Ectodermal cell (in vitro differentiated cells): ENCODE data around the gene ATP5F1E.
"Not testable (repeated sequence)": the region's sequence is repeated elsewhere in the genome, so short reads cannot be mapped to it uniquely, and the experiment has no call there.

Experiments
- H3K27ac ChIP-seq: 2 replicates; pipeline ENCODE4 v1.7.0; 2013; ENCODE audit warnings: mild to moderate bottlenecking, low read depth, low read length; ENCODE audit not compliant: insufficient read depth, poor library complexity, severe bottlenecking
- H3K27me3 ChIP-seq: 2 replicates; pipeline ENCODE4 v1.7.0; 2013; ENCODE audit warnings: mild to moderate bottlenecking, low read length; ENCODE audit not compliant: insufficient read depth, control insufficient read depth, poor library complexity, severe bottlenecking
- H3K36me3 ChIP-seq: one replicate; pipeline ENCODE4 v1.7.0; 2013; ENCODE audit warnings: low read length; ENCODE audit not compliant: control insufficient read depth, insufficient read depth
- H3K4me1 ChIP-seq: one replicate; pipeline ENCODE4 v1.7.0; 2013; ENCODE audit warnings: low read length; ENCODE audit not compliant: control insufficient read depth, insufficient read depth
- H3K4me3 ChIP-seq: 2 replicates; pipeline ENCODE4 v1.7.0; 2013; ENCODE audit warnings: low read depth, low read length, control low read depth; ENCODE audit not compliant: insufficient read depth
- H3K9me3 ChIP-seq: 2 replicates; pipeline ENCODE4 v1.7.0; 2013; ENCODE audit warnings: mild to moderate bottlenecking, low read length, moderate library complexity; ENCODE audit not compliant: control insufficient read depth
- WGBS, 2 experiments: methylation state at CpG; one replicate each; pipeline ENCODE4 v1.1.7; 2013; ENCODE audit warnings: missing lambda C conversion rate in 2 of 2; 5-methylcytosine and 5-hydroxymethylcytosine counted together

Gene ATP5F1E

GRCh38 chr20:59014680-59015389, 17.3 kb downstream of the ATP5F1E start:
- WGBS, 2 experiments = 93% methylated on average over 17 of the region's 17 CpGs
- Histone ChIP-seq H3K36me3 (no peaks in the 10 kb centered on the region), H3K27ac (no peak overlapping the region)

GRCh38 chr20:59013959-59014608, 18.1 kb downstream of the ATP5F1E start:
- H3K4me3 ChIP-seq = no peak overlapping the region
- peaks cover 5% of the 10 kb centered on the region for H3K4me1 ChIP-seq
- no peak overlapping the region for H3K27ac ChIP-seq
- no peaks in the 10 kb centered on the region for H3K9me3 ChIP-seq
- H3K27me3 ChIP-seq = no peaks in the 10 kb centered on the region
- WGBS, 2 experiments = 94 to 95% methylated on average over 13 of the region's 13 CpGs
- no peaks in the 10 kb centered on the region for H3K36me3 ChIP-seq

More at GRCh38 chr20:59014680-59015389, 17.3 kb downstream of the ATP5F1E start:
- H3K4me3 ChIP-seq = no peak overlapping the region
- no peaks in the 10 kb centered on the region for H3K9me3 ChIP-seq
- peaks cover 5% of the 10 kb centered on the region for H3K4me1 ChIP-seq
- H3K27me3 ChIP-seq = no peaks in the 10 kb centered on the region

DNA sequence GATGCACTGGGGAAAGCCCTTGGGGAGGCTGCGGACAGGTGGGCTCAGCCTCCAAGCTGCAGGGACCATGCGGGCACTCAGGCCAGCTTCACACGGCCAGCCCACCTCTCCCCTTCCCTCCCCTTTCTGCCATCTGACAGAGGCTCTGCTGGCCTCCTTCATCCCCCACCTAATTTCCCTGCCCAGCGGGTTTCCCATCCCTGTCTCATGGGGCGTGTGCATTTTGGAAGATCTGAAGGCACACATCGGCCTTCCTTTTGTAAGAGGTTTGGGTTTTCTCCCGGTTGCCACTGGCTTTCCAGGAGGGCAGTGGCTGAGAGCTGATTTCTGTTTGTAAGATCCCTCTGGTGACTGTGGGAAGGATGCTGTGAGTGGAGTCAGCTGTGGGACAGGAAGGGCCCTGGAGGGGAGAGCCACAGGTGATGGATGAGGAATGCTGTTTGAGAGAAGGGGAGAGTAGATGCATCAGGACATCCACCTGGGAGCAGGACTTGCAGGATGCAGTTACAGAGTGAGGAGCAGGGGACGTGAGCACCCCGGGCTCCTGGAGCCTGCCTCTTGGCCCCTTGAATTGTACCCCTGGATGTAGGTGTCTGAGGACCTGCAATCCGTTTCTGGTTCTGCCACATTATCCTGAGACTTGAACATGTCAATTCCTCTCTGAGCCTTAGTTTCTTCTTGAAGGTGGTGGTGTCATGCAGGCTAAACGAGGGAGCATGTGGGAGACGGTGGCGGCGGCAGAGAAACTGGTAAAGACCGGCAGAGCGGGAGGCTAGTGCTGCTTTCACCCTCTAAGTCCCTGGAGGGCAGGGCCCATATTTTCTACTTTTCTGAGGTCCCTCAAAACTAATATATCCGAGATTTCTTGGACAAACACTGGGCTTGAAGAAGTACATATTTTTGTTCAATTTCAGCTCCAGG, 18.8 kb downstream of the ATP5F1E start:
- no peaks in the 10 kb centered on the region for H3K36me3 ChIP-seq
- H3K4me3 ChIP-seq = no peak overlapping the region
- no peaks in the 10 kb centered on the region for H3K27me3 ChIP-seq
- no peak overlapping the region for H3K27ac ChIP-seq
- peaks cover 5% of the 10 kb centered on the region for H3K4me1 ChIP-seq
- 84 to 90% methylated on average over 17 of the region's 17 CpGs for WGBS, 2 experiments
- no peaks in the 10 kb centered on the region for H3K9me3 ChIP-seq

DNA sequence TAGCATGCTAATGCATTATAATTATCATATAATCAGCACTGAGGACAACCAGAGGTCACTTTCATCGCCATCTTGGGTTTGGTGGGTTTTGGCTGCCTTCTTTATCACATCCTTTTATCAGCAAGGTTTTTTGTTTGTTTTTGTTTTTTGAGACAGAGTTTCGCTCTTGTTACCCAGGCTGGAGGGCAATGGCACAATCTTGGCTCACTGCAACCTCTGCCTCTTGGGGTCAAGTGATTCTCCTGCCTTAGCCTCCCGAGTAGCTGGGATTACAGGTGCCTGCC, 20.3 kb downstream of the ATP5F1E start:
- 84 to 96% methylated on average over 3 of the region's 3 CpGs for WGBS, 2 experiments
- peaks cover 10% of the 10 kb centered on the region for H3K27me3 ChIP-seq
- H3K36me3 ChIP-seq, H3K9me3 ChIP-seq, H3K4me3 ChIP-seq, H3K27ac ChIP-seq, H3K4me1 ChIP-seq: not testable (repeated sequence)

DNA sequence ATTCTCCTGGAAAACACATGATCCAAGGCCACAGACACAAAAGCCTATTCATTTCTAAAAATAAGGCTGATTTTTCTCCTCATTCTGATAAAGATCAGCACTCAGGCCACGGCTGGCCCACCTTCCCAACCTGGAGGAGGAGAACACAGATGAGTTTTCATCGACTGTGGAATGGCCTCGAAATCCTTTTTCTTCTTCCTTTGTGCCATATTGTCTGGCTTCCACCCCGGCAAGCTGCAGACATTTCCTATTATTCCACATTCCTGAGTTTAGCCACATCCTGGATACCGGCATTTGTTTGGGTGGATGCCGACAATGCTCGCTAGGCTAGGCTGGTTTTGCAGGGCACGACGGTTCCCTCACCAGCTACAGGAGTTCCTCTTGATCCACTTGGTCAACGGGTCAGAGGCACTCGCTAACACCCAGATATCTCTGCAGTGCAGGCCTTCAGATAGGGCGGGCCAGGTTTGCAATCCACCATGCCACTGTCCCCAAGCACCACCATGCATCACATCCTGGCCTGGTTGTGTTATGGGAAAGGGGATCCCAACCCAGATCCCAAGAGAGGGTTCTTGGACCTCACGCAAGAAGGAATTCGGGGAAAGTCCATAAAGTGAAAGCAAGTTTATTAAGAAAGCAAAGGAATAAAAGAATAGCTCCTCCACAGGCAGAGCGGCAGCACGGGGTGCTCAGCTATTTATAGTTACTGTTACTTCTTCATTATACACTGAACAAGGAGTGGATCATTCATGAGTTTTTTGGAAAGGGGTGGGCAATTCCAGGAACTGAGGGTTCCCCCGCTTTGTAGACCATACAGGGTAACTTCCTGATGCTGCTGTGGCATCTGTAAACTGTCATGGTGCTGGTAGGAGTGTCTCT, 20.9 kb downstream of the ATP5F1E start:
- no peaks in the 10 kb centered on the region for H3K36me3 ChIP-seq
- no peak overlapping the region for H3K4me3 ChIP-seq
- peaks cover 5% of the 10 kb centered on the region for H3K4me1 ChIP-seq
- whole genome bisulfite sequencing, 2 experiments = 90 to 92% methylated on average over 15 to 17 of the region's 17 CpGs
- no peak overlapping the region for H3K27ac ChIP-seq
- H3K9me3 ChIP-seq = no peaks in the 10 kb centered on the region
- peaks cover 10% of the 10 kb centered on the region for H3K27me3 ChIP-seq

- Histone ChIP-seq H3K4me3 (no peak overlapping the region), H3K4me1 (peaks cover 8% of the 10 kb centered on the region), H3K36me3 (no peaks in the 10 kb centered on the region), H3K27ac (no peak overlapping the region), H3K9me3 (no peaks in the 10 kb centered on the region), H3K27me3 (peaks cover 10% of the 10 kb centered on the region)
- WGBS, 2 experiments = 87 to 90% methylated on average over 8 of the region's 8 CpGs
Measured at GRCh38 chr20:59010321-59010994, 21.7 kb downstream of the ATP5F1E start.

GRCh38 chr20:59008715-59009336, 23.3 kb downstream of the ATP5F1E start:
- H3K36me3 ChIP-seq = no peaks in the 10 kb centered on the region
- H3K27ac ChIP-seq = no peak overlapping the region
- H3K4me1 ChIP-seq = peaks cover 8% of the 10 kb centered on the region
- H3K27me3 ChIP-seq = peaks cover 10% of the 10 kb centered on the region
- H3K4me3 ChIP-seq = no peak overlapping the region
- H3K9me3 ChIP-seq = no peaks in the 10 kb centered on the region
- 90 to 93% methylated on average over 7 to 8 of the region's 8 CpGs for WGBS, 2 experiments

- H3K36me3 ChIP-seq = no peaks in the 10 kb centered on the region
- WGBS, 2 experiments = 91% methylated on average over 24 of the region's 24 CpGs
- peaks cover 10% of the 10 kb centered on the region for H3K27me3 ChIP-seq
- H3K4me3 ChIP-seq = peak overlapping the region; percentile 59
- H3K9me3 ChIP-seq = no peaks in the 10 kb centered on the region
- H3K4me1 ChIP-seq = peaks cover 8% of the 10 kb centered on the region
- no peak overlapping the region for H3K27ac ChIP-seq
Measured at GRCh38 chr20:59007665-59008511, 24.2 kb downstream of the ATP5F1E start.
